Measurements from ENCODE around the gene ZNF763.
"Not testable (repeated sequence)": the region's sequence is repeated elsewhere in the genome, so short reads cannot be mapped to it uniquely, and the experiment has no call there.

ZNF763 gene

GRCh38 chr19:11964858-11965645, at the start of gene ZNF763:
TSS of gene ZNF763 (plus strand) at chr19:11965040. CDS start at chr19:11965209, 169 bp downstream.
- DNase-seq = no peak

GRCh38 chr19:11921852-11922495, 42.9 kb upstream of the ZNF763 start:
- DNase-seq = no peak

GRCh38 chr19:11924886-11925650, 39.8 kb upstream of the ZNF763 start, which contains the start of gene ZNF700:
TSS of gene ZNF700 (plus strand) at chr19:11925107. CDS start at chr19:11925211, 104 bp downstream.
- peak; percentile 90 to 94 for DNase-seq

- not testable (repeated sequence) for DNase-seq
Measured at GRCh38 chr19:11925651-11926187, 39.1 kb upstream of the ZNF763 start.

- DNase-seq = no peak
Measured at GRCh38 chr19:11927227-11927626, 37.6 kb upstream of the ZNF763 start.

GRCh38 chr19:11931051-11931450, 33.8 kb upstream of the ZNF763 start:
- no peak for DNase-seq

- no peak for DNase-seq
Measured at GRCh38 chr19:11931513-11931912, 33.3 kb upstream of the ZNF763 start.

- not testable (repeated sequence) for DNase-seq
Measured at GRCh38 chr19:11935829-11936228, 29.0 kb upstream of the ZNF763 start.

- DNase-seq = not testable (repeated sequence)
Measured at GRCh38 chr19:11938383-11938782, 26.5 kb upstream of the ZNF763 start.

- DNase-seq = not testable (repeated sequence)
Measured at GRCh38 chr19:11941361-11941887, 23.4 kb upstream of the ZNF763 start.

- DNase-seq = no peak
Measured at GRCh38 chr19:11942008-11942842, 22.6 kb upstream of the ZNF763 start.

GRCh38 chr19:11942843-11943108, 22.1 kb upstream of the ZNF763 start:
- no peak for DNase-seq

- DNase-seq = no peak
Measured at GRCh38 chr19:11944656-11945055, 20.2 kb upstream of the ZNF763 start.

GRCh38 chr19:11948646-11949045, 16.2 kb upstream of the ZNF763 start:
- DNase-seq = no peak

- no peak for DNase-seq
Measured at GRCh38 chr19:11949201-11949600, 15.6 kb upstream of the ZNF763 start.

GRCh38 chr19:11949614-11950080, 15.2 kb upstream of the ZNF763 start:
- not testable (repeated sequence) for DNase-seq

GRCh38 chr19:11950312-11950711, 14.5 kb upstream of the ZNF763 start:
- no peak for DNase-seq

- DNase-seq = peak; percentile 49 to 54
Measured at GRCh38 chr19:11963566-11964355, 1.1 kb upstream of the ZNF763 start.

GRCh38 chr19:11964496-11964857, 363 bp upstream of the ZNF763 start:
- DNase-seq = no peak

- DNase-seq = no peak
Measured at GRCh38 chr19:11970174-11970573, 5.3 kb downstream of the ZNF763 start.

- no peak for DNase-seq
Measured at GRCh38 chr19:11971041-11971440, 6.2 kb downstream of the ZNF763 start.
